ENCODE results near the gene FOCAD.

- TF ChIP-seq YY1 (IDR thresholded peaks at IDR 0.05; ENCODE audit: low read depth) (no peak), EP300 (IDR thresholded peaks at IDR 0.05; ENCODE audit: borderline replicate concordance) (no peak), REST (IDR thresholded peaks at IDR 0.05; ENCODE audit: low read depth) (no peak), TAF1 (IDR thresholded peaks at IDR 0.05; ENCODE audit: low read depth) (no peak), CEBPB (IDR thresholded peaks at IDR 0.05) (peak; percentile 94), CREB1 (IDR thresholded peaks at IDR 0.05; ENCODE audit: low read depth) (no peak), FOXM1 (IDR thresholded peaks at IDR 0.05; ENCODE audit: borderline replicate concordance, low read depth) (no peak), RAD21 (IDR thresholded peaks at IDR 0.05; ENCODE audit: low read depth) (no peak), EGR1 (IDR thresholded peaks at IDR 0.05) (no peak), TEAD4 (IDR thresholded peaks at IDR 0.05) (no peak), MAX (IDR thresholded peaks at IDR 0.05) (no peak), TCF12 (IDR thresholded peaks at IDR 0.05; ENCODE audit: low read depth) (no peak), ZBTB7A (IDR thresholded peaks at IDR 0.05; ENCODE audit: low read depth) (no peak)
- TF ChIP-seq, protein P1, sequence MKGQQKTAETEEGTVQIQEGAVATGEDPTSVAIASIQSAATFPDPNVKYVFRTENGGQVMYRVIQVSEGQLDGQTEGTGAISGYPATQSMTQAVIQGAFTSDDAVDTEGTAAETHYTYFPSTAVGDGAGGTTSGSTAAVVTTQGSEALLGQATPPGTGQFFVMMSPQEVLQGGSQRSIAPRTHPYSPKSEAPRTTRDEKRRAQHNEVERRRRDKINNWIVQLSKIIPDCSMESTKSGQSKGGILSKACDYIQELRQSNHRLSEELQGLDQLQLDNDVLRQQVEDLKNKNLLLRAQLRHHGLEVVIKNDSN (IDR thresholded peaks at IDR 0.05): no peak
Observed at GRCh38 chr9:20835377-20836286, 151.6 kb downstream of the FOCAD start.

Measured in Ishikawa (cell line).